Thoracic aorta (tissue), 2 donors: Measurements from ENCODE around the gene JMJD8. TPM values are rescaled to one million over a fixed set of nuclear protein-coding genes. Genes with fewer than 3 reads are reported as not detected.

Experiments
- ATAC-seq: fragments of 150-250 bp; one replicate; pipeline ENCODE4 v1.8.0; 2017; ENCODE audit warnings: low read depth; ENCODE audit not compliant: insufficient number of reproducible peaks, low FRiP score
- DNase-seq: peaks from one replicate; pipeline ENCODE4 v3.0.0-alpha.2; 2020; ENCODE audit warnings: low spot score
- H3K27ac ChIP-seq, 2 donors: fragments of 200-600 bp; sonication (generic); 1 replicate in 1 of 2; 2 replicates in 1 of 2; pipeline ENCODE4 v1.5.1; 2016; ENCODE audit warnings: mild to moderate bottlenecking in 2 of 2, moderate library complexity in 2 of 2
- H3K27me3 ChIP-seq: fragments of 200-600 bp; sonication (generic); replicated peaks from 2 replicates; pipeline ENCODE4 v1.6.0; 2016; ENCODE audit warnings: mild to moderate bottlenecking; ENCODE audit not compliant: insufficient read depth
- H3K36me3 ChIP-seq: fragments of 200-600 bp; sonication (generic); one replicate; pipeline ENCODE4 v1.5.1; 2016
- H3K4me1 ChIP-seq, 2 donors: fragments of 200-600 bp; sonication (generic); 1 replicate in 1 of 2; 2 replicates in 1 of 2; pipeline versions ENCODE4 v1.5.1 to v1.6.0; 2016; ENCODE audit warnings: low read depth in 2 of 2, mild to moderate bottlenecking in 1 of 2; ENCODE audit not compliant: control insufficient read depth in 1 of 2
- H3K4me3 ChIP-seq: fragments of 200-600 bp; sonication (generic); 2 replicates; pipeline ENCODE4 v1.5.1; 2016; ENCODE audit warnings: mild to moderate bottlenecking
- H3K9me3 ChIP-seq: fragments of 200-600 bp; sonication (generic); 2 replicates; pipeline ENCODE4 v1.5.1; 2016
- total RNA-seq, 2 donors: library from RNA; depleted of rRNA; stranded (reverse); fragments of >200 nt; gene quantifications; one replicate each; pipeline versions ENCODE4 v1.1.0 to v1.2.3, GENCODE V29; 2016
- TF ChIP-seq, protein P1 (sequence below): fragments of 200-600 bp; sonication (generic); IDR thresholded peaks from one replicate; pipeline ENCODE4 v1.5.1; 2019; ENCODE audit warnings: antibody characterized with exemption

JMJD8 gene
- total RNA-seq, 2 donors from 2014 or later = 98.7 to 128 TPM

DNA sequence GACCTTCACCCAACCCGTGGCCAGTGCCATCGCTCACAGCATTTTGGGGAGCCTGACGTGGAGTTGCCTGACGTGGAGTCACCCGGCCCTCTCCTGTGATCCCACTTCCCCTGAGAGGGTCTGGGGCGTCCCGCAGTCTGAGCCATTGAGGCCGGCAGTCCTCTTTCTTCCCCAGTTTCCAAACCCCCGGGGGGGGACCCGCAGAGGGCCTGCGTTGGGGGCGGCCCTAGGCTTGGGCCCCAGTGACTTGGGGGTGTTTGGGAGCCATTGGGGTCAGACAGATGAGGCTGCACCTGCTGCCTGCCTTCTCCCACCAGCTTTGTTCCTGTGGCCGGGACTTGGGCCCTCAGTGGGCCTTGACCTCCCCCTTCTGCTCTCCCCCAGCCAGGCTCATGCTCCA is 14.5 kb downstream of the JMJD8 start:
- DNase-seq (no peak), ATAC-seq (no peak)
- peaks cover 35% of the 10 kb centered on the region for H3K36me3 ChIP-seq
- no peak overlapping the region for H3K4me3 ChIP-seq
- TF ChIP-seq, protein P1, sequence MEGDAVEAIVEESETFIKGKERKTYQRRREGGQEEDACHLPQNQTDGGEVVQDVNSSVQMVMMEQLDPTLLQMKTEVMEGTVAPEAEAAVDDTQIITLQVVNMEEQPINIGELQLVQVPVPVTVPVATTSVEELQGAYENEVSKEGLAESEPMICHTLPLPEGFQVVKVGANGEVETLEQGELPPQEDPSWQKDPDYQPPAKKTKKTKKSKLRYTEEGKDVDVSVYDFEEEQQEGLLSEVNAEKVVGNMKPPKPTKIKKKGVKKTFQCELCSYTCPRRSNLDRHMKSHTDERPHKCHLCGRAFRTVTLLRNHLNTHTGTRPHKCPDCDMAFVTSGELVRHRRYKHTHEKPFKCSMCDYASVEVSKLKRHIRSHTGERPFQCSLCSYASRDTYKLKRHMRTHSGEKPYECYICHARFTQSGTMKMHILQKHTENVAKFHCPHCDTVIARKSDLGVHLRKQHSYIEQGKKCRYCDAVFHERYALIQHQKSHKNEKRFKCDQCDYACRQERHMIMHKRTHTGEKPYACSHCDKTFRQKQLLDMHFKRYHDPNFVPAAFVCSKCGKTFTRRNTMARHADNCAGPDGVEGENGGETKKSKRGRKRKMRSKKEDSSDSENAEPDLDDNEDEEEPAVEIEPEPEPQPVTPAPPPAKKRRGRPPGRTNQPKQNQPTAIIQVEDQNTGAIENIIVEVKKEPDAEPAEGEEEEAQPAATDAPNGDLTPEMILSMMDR = no peak
- no peak overlapping the region for H3K27ac ChIP-seq
- H3K9me3 ChIP-seq = no peaks in the 10 kb centered on the region
- H3K4me1 ChIP-seq = peaks cover 7 to 19% of the 10 kb centered on the region in 2 donors
- H3K27me3 ChIP-seq = no peaks in the 10 kb centered on the region

GRCh38 chr16:668519-669171 is 15.5 kb downstream of the JMJD8 start:
- Histone ChIP-seq H3K4me3 (peak overlapping the region; percentile 91), H3K9me3 (no peaks in the 10 kb centered on the region), H3K27ac (peak overlapping the region; percentile 68 to 78), H3K4me1 (peaks cover 7 to 19% of the 10 kb centered on the region in 2 donors), H3K27me3 (no peaks in the 10 kb centered on the region), H3K36me3 (peaks cover 35% of the 10 kb centered on the region)
- no peak for ATAC-seq
- TF ChIP-seq, protein P1 = no peak
- no peak for DNase-seq

DNA sequence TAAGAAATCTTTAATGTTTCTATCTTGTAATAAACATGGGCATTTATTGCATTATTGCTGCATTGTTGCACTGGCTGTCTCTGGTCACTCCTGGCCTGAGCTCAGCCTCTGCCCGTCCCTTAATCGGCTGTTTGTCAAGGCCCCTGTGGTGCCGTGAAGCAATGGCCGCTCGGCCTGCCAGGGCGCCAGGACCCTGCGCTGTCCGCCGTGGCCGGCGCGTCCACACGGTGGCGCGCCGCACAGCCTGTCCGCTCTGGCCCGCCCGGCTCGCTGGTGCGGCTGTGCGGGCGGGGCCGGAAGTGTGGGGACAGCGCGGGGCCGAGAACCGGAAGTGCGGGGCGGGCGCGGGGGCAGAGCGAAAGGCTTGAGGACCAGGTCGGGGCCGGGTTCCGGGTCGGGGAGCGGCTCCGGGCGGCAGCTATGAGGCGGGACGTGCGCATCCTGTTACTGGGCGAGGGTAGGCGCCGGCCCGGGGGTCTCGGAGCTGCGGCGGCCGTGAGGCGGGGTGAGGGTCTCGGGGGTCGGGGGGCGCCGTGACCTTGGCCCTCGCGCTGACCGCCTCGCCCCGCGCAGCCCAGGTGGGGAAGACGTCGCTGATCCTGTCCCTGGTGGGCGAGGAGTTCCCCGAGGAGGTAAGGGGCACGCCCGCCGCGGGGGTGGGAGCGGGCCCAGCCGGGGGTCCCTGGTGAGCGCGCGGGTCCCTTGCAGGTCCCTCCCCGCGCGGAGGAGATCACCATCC is 16.2 kb downstream of the JMJD8 start, which contains the start of gene RHOT2:
TSS of gene RHOT2 (plus strand) at position 353 of the 739 bp plus-strand sequence. CDS start at position 421, 68 bp downstream.
- Histone ChIP-seq H3K27me3 (no peaks in the 10 kb centered on the region), H3K27ac (peak within 1 kb of the TSS; percentile 68 to 78), H3K36me3 (peaks cover 33% of the 10 kb centered on the region), H3K4me1 (peaks cover 7 to 19% of the 10 kb centered on the region in 2 donors), H3K9me3 (no peaks in the 10 kb centered on the region), H3K4me3 (peak within 1 kb of the TSS; percentile 91)
- TF ChIP-seq, protein P1 = peak; percentile 80
- ATAC-seq (peak; percentile 85), DNase-seq (peak; percentile 72)

DNA sequence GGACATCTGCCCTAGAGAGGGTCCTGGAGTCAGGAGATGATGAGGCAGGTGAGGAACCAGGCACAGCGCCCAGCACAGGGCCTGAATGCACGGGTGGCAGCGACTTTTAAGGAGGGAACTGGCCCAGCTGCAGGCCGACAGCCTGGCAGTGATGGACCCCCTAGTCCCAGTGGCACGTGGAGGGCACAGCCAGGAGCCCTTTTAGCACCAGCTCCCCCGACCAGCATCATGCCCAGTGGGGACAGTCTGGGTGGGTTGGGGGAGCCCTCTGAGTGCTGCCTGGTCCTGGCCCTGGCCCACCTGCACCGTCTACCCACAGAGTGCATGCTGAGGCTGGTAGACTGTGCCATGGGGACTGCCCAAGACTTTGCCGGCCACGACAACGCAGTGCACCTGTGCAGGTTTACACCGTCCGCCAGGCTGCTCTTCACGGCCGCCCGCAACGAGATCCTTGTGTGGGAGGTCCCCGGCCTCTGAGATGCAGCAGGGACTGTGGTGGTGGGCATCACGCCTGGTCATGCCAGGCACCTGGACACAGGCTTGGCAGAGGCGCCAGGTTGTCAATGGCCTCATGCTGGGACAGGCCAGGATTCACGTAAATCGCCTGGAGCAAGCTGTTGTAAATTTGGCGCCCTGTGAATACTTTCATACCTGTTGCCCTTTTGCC is 16.9 kb downstream of the JMJD8 start:
- Histone ChIP-seq H3K9me3 (no peaks in the 10 kb centered on the region), H3K4me3 (peak overlapping the region; percentile 91), H3K4me1 (peaks cover 7 to 19% of the 10 kb centered on the region in 2 donors), H3K27me3 (no peaks in the 10 kb centered on the region), H3K27ac (peak overlapping the region in 1 of 2 donors; percentile 68), H3K36me3 (peaks cover 26% of the 10 kb centered on the region)
- DNase-seq = no peak
- no peak for ATAC-seq
- TF ChIP-seq, protein P1 = no peak

DNA sequence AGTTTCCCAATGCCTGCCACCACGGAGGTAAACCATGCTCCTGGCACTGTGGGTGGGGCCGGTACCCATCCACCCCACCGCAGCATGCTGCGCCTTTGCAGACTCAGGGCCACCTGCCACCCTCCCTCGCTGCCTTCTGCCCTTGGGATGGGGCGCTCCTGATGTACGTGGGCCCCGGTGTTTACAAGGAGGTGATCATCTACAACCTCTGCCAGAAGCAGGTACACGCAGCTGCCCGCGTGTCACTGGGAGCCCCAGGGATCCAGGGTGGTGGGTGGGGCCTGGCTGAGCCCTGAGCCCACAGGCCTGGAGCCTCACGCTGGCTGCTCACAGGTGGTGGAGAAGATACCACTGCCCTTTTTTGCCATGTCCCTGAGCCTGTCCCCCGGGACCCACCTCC is 17.6 kb downstream of the JMJD8 start:
- Histone ChIP-seq H3K4me1 (peaks cover 7 to 19% of the 10 kb centered on the region in 2 donors), H3K9me3 (no peaks in the 10 kb centered on the region), H3K27ac (no peak overlapping the region), H3K36me3 (peaks cover 20% of the 10 kb centered on the region), H3K4me3 (no peak overlapping the region), H3K27me3 (no peaks in the 10 kb centered on the region)
- TF ChIP-seq, protein P1 = no peak
- no peak for DNase-seq
- ATAC-seq = no peak
